GM18861 (cell line): ENCODE measurements around the gene LZTR1.

Source experiments
- ATAC-seq: cut with Tn5 transposase; IDR thresholded peaks from one replicate; pipeline ENCODE4 v1.9.1; 2021; ENCODE audit not compliant: unreplicated experiment

LZTR1 gene

DNA sequence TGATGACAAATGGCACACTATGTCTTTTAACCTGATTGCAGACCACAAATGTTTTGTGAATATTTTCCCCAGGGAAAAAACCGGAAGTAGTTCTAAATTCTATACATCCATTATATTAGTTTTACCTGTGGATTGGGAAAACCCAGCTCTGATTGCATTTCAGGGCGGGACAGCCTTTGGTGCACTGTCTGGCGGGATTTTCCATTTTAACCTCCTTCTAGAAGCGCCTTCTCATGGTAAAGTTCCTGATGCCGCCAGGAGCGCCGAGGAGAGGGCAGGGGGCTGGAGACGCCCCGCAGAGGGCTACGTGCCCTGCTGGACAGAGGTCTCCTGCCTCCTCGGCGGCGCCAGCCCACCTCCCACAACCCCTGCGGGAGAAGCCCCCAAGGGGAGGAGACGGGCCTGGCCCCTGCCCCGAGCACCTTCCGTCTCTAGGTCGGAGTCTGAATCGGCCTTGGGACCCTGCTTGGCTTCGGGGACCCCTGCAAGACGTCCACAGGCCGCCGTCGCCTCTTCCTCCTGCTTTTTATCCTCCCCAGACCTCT, 31.6 kb downstream of the LZTR1 start:
- no peak for ATAC-seq

DNA sequence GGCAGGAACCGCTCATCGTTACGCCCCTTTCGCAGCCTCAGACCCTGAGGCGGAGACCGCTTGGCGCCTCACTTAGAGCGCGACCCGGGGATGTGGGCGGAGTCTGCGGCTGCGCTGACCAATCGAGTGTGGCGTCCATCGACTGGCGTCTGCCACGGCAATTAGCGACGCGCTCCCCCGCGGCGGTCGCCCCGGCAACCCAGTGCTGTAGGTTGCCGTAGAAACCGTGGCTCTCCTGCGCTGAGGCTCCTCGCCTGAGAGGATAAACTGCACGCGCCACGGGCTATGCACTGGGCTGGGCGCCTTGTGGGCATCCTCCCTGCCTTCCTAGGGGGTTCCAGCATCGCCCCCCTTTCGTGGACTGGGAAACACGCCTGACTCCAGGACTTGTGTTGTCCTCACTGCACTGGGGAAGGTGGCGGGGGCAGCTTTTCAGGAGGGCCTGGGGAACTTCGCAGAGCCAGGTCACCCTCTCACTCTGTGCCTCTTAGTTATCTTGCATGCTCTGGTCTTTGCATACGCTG, 32.2 kb downstream of the LZTR1 start:
- ATAC-seq = peak; percentile 71

DNA sequence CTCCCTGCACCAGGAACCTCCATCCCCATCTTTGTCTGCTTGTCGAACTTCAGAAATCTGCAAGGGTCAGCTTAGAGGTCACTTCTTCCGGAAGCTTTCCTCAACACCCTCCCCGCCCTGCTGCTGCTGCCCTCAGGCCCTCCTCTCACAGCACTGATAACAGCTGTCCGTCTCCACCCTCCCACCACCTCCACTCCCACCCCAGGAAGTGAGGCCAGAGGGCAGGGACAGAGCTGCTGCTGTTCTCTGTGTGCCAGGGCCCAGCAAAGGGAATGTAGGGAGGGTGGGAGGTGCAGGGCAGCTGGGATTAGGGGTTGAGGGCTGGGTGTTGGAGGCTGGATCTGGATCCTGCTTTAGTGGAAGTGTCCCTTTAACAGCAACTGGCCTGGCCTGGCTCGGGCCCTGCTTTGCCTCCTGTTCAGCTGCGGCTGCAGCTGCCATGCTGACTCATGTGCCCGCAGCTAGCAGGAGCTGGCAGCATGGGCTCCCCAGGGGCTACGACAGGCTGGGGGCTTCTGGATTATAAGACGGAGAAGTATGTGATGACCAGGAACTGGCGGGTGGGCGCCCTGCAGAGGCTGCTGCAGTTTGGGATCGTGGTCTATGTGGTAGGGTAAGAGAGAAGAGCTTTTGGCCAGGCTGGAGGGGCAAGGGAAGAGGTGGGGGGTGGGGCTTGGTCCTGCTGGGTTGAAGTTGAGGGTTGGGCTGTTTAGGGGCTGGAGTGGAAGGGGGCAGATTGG, 32.8 kb downstream of the LZTR1 start, which contains the start of gene P2RX6:
Gene P2RX6 (plus strand): TSS at position 440 of the 740 bp plus-strand sequence. CDS start 10 bp downstream, at position 450.
- no peak for ATAC-seq

DNA sequence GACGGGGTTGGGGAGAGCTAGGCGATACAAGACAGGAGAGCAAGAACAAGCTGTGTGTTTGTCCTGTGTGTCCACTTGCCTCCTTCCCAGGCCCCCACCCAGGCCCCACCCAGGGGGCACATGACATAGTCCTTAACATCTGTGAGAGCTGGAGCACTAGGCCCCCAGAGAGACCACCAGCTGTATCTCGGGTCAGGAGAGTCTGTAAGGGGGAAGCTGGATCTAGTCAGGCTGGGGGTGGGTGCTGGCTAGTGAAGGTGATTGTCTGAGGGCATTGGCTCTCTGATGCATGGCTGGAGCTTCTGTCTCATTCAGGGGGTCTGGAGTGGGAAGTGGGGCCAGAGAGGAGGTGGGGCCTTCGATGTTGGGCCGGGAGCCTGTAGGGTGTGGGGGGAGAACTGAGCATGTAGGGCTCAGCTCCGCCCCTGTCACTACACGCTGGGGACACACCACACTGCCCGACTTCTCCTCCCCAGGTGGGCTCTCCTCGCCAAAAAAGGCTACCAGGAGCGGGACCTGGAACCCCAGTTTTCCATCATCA, 33.4 kb downstream of the LZTR1 start:
- ATAC-seq = no peak

DNA sequence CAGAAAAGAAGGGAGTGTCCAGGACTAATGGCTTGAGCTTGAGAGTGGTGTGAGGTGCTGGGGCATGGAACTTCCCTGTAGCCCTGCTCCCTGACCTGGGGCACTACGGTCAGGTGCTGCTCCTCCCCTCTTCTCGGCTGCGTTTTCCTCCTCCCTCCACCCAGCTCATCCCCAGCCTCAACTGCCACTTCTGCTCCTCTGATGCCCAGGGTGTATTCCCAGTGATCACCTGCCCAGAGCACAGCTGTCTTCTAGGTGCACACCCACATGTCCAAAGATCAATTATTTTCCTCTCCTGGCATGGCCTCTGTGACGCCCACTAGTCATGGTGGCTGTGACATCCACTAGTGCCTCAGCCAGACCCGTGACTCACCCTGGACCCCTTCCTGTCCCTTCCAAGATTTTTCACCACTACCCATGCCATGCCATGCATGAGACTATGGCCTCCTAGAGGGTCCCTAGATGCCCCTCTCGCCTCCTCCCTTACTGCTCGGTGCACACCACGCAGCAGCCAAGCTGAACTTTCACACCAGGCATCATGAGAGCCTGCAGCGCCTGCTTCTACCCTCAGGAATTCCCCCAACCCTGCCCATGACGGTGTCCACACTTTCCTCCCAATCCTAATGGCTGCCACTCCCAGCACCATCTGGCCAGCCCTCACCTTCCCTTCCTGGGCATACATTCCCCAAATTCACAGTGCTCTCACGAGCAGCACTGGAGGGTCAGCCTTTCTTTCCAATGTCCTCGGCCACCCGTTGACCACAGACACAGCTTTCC, 34.7 kb downstream of the LZTR1 start:
- no peak for ATAC-seq

DNA sequence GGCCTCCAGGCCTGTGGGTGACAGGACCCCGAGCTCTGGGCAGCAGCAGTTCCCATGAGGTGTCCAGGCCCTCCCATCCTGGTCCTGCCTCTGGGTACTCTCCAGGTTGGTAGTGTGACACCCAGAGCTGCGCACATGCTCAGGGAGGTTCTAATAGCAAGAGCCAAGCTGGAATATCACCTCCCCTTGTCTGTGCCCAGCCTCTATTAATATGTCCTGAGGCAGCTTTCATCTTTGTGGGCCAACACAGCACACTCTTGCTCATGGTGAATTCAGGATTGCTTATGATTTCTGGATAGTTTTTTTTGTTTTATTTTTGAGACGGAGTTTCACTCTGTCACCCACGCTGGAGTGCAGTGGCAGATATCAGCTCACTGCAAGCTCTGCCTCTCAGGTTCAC, 36.2 kb downstream of the LZTR1 start:
- ATAC-seq = no peak

DNA sequence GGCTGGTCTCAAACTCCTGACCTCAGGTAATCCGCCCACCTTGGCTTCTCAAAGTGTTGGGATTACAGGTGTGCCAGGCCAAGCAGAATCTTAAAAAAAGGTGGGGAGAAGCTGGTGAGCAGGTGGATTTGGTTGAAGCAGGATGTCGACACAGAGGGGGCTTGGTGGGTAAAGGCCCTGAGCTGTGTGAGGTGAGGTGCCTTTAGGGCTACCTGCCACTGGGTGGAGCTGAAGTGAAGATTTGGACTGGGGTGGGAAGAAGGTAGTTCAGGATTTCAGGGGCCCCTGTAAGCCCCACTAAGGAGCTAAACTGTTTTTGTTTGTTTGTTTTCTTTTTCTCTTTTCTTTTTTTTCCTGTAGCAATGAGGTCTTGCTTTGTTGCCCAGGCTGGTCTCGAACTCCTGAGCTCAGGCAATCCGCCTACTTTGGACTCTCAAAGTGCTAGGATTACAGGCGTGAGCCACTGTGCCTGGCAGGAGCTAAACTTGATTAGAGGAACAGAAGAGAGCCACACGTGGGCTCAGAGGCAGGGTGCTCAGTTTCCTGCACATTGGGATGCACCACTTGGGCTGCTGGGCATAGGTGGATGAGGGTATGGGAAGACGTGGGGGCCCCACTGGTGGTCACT, 38.8 kb downstream of the LZTR1 start:
- ATAC-seq = no peak

DNA sequence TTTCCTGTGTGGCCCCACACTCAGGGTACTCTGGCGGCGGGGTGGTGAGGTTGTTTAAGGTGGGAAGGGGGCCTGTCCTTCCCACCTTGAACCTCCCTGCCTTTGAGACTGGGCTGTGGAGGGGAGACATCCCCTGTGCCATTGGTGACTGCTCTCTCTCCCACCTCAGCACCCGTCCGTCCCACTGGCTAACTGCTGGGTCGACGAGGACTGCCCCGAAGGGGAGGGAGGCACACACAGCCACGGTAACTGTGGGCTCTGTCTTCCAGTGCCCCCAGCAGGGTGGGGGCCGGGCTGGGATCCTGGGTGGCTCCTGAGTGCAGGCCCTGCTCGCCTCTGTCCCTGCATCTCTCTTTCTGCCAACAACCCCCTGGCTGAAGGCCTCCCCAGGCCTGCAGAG, 40.4 kb downstream of the LZTR1 start:
- no peak for ATAC-seq

DNA sequence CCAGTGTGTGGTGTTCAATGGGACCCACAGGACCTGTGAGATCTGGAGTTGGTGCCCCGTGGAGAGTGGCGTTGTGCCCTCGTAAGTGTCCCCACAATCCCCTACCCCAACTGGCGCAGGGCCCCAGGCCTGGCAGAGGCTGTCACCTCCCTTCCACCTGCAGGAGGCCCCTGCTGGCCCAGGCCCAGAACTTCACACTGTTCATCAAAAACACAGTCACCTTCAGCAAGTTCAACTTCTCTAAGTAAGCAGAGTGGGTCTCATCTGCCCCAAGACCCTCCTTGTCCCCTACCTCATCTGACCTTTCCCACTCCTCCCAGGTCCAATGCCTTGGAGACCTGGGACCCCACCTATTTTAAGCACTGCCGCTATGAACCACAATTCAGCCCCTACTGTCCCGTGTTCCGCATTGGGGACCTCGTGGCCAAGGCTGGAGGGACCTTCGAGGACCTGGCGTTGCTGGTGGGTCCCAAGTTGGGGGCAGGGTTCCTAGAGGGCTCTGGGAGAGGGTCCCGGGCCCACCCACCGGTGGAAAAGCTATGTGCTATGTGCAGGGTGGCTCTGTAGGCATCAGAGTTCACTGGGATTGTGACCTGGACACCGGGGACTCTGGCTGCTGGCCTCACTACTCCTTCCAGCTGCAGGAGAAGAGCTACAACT, 41.0 kb downstream of the LZTR1 start:
- no peak for ATAC-seq

DNA sequence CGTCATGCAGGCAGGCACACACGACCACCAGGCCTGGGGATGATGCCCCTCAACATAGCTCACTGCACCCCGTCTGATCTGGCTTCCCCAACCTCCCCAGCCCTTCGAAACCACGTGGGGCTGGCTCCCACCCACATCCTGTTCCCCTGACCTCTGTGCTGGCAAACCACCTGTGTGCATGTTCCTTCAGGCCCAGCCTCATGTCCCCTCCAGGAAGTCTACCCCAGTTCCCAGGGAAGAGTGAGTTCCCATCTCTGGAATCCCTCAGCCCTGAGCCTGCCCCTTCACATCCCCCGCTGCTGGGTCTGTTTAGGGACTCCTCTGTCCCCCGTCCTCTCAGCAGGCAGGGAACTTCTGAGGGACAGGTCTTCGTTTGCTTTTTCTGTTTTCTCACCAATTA, 43.2 kb downstream of the LZTR1 start:
- ATAC-seq = no peak

DNA sequence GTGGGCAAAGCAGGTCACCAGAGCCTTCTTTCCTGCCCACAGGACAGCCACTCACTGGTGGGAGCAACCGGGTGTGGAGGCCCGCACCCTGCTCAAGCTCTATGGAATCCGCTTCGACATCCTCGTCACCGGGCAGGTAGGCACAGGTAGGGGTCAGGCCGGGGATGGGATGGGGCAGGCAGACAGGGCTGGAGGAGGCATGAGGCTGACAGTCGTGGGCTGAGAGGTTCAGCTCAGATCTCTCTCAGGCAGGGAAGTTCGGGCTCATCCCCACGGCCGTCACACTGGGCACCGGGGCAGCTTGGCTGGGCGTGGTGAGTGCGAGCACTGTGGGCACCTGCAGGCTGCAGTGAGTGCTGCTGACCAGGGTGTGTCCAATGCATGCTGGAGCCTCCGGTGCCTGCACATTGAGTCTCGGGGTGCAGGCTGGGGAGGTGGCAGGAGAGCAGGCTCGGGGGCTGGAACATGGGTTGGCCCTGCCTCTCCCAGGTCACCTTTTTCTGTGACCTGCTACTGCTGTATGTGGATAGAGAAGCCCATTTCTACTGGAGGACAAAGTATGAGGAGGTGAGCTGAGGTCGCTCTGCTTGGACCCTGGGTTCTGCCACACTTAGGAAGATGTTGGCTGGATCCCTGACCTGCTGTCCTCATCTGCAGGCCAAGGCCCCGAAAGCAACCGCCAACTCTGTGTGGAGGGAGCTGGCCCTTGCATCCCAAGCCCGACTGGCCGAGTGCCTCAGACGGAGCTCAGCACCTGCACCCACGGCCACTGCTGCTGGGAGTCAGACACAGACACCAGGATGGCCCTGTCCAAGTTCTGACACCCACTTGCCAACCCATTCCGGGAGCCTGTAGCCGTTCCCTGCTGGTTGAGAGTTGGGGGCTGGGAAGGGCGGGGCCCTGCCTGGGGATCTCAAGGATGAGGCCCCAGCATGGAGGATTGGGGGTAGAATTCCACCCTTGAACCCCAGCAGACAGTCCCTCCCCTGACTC, 44.0 kb downstream of the LZTR1 start:
- ATAC-seq = no peak

DNA sequence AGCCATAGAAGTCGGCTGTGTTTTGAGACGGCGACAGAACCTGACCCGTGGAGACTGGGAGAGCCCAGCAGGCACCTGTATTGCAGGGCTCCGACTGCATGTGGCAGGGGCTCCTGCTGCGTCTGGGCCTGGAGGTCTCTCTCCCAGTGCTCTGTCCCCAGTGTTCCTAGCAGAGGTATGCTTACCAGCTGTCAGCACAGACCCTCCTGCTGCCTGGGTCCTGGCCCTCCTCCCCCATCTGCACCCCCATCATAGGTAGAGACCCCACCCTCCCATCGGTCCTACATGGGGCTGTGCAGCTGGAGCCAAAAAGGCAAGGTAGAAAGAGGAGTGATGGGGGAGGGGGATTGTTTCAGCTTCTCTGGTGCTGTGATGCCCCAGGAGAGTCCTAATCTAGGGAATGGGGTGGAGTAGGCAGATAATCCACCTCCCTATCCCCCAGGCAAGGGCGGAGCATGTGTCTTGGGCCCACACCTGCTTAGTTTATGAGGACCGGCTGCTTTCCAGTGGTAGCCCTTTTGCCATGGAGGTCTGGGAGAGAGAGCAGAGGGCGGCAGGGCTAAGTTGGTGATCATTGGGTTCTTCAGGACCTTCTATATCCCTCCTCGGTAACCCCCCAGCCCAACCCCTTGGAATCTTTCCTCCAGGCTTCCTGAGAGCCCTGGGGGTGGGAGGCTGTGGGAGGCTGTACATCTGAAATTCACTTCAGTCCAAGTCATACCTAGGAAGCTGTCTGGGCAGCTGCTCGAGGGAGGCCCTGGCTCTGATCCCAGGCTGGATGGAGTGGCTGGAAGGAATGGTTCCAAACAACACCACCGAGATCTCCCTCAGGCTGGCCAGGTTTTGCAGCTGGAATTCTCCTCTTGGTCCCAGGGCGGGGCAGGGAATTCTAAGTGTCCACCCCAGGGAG, 44.9 kb downstream of the LZTR1 start:
- no peak for ATAC-seq

DNA sequence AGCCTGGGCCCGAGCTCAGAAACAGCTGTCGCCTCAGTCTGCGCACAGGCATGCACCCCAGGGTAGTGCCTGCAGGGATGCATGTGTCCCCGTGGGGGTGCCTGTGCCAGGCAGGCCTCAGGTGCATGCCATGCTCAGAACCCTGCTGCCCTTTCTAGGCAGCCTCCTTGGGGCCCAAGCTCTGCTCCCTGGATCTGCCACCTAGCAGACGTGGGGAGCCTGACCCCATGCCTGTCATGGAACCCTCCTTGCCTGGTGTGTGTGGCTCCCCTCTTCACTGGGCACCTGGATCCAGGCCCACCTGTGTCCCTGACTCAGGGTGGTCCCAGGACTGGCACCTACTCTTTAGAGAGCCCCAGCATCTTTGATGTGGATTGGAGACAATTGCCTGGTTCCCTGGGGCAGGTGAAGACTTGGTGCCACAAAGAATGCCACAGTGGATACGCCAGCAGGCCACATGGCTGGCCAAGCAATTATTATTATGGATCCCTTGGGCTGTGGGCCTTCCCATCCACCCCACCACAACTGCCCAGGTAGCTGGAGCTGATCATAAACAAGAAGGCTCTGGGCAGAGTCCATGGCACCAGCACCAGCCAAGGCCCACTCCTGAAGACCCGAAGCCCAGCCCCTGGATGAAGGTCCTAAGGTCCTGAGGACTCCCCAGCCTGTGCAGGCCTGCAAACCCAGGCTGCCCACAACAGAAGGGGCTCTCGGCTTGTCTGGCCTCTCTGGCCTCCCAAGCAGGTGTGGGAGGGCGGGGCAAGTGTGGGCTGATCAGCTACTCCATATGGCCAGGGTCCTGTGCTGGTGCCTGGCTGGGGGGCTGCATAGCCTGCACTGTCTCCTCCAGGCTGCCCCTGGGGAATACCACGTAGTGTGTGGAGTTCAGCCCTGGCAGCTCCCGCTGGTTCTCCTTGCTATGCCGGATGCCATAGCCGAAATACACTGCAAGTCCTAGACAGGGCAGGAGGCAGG, 46.5 kb downstream of the LZTR1 start:
- no peak for ATAC-seq

DNA sequence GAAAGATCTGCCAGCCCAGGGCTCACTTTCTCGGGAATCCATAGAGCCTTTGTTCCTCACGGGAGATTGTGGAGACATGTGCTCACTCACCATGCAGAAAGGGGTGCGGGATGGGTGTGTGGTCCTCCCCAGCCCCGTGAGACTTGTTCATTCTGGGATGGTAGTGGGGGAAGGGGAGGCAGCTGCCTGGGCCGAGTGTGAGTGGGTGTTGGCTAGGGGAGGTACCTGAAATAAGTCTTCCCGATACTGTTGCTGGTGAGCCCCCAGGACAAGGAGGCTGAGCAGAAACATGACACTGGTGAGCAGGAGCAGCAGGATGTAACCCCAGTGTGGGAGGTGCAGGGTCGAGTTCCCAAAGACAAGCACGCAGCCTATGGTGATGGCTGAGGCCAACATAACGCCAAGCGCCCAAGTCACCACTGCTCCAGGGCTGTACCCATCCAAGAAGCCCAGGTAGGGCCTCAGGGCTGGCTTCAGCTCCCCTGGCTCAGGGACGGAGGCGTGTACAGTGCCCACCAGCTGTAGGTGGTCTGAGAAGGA, 47.5 kb downstream of the LZTR1 start:
- ATAC-seq = no peak

DNA sequence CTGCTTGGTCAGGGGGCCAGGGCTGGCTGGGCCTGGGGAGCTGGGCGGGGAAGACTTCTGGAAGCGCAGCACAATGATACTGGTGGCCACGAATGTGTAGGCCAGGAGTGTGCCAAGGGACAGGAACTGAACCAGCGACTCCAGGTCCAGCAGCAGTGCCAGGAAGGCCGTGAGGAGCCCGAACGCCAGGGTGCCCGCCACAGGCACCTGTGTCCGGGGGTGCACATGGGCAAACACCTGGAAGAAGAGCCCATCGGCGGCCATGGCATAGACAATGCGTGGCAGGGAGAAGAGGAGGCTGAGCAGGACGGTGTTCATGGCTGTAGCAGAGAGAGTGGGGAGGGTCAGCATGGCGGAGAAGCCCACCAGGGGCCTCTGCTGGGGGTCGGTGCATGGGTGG, 47.9 kb downstream of the LZTR1 start:
- ATAC-seq = no peak

DNA sequence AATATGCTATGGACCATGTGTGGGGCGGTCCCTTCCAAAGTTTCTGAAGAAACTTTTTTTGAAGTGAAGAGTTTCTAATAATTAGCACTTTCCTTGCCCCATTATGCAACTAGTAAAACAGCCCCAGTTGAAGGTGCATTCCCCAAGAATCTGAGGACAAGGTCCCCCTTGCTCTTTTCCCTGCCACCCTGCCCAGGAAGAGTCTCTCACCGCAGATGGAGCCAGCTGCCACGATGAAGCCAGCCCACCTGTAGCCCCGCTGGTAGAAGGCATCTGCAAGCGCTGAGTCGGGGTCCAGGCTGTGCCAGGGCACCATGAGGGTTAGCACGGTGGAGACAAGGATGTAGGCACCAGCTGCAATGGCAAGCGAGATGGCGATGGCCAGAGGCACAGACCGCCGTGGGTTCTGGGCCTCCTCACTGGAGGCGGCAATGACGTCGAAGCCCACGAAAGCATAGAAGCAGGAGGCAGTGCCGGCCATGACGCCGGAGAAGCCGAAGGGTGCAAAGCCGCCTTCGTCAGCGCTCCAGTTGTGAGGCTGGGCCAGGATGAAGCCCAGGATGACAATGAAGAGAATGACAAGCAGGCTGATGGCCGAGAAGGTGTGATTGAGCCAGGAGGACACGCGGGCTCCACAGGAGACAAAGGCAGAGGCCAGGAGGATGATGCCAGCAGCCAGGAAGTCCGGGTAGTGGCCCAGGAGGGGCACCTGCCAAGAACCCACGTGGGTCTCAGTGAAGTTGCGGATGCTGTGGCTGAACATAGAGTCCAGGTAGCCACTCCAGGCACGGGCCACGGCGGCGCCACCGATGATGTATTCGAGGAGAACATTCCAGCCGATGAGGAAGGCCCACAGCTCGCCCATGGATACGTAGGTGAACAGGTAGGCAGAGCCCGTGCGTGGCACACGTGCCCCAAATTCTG, 48.8 kb downstream of the LZTR1 start:
- no peak for ATAC-seq
